A549 (cell line): ENCODE measurements around the gene USP17L15.
"Not testable (repeated sequence)": the region's sequence is repeated elsewhere in the genome, so short reads cannot be mapped to it uniquely, and the experiment has no call there.

Source experiments
- CHD4 ChIP-seq: fragments of 200-600 bp; sonication (generic); IDR thresholded peaks from 2 replicates; pipeline ENCODE4 v1.6.1; 2016; ENCODE audit warnings: antibody characterized with exemption, mild to moderate bottlenecking, borderline replicate concordance
- CTCF ChIP-seq: fragments of >200 bp; sonication (Bioruptor Twin); formaldehyde crosslinking; IDR thresholded peaks from 3 replicates; pipeline ENCODE4 v1.5.1; 2016
- ELK1 ChIP-seq: fragments of 150-350 bp; IDR thresholded peaks from 2 replicates; pipeline ENCODE4 v1.6.1; 2014; ENCODE audit warnings: low read depth, mild to moderate bottlenecking, low read length
- MAX ChIP-seq: IDR thresholded peaks from 2 replicates; pipeline ENCODE4 v1.6.1; 2012
- POLR2A ChIP-seq: IDR thresholded peaks from 2 replicates; pipeline ENCODE4 v1.6.1; 2012; ENCODE audit warnings: mild to moderate bottlenecking, low read length
- RCOR1 ChIP-seq: fragments of 150-350 bp; IDR thresholded peaks from 2 replicates; pipeline ENCODE4 v1.6.1; 2014; ENCODE audit warnings: antibody characterized with exemption, low read length, low read depth
- TP53 ChIP-seq: fragments of 250-450 bp; sonication (Bioruptor Pico); IDR thresholded peaks from 2 replicates; pipeline ENCODE4 v1.5.0; 2021; ENCODE audit warnings: mild to moderate bottlenecking, moderate library complexity
- USF2 ChIP-seq: fragments of 450-650 bp; IDR thresholded peaks from 2 replicates; pipeline ENCODE4 v1.6.1; 2014; ENCODE audit warnings: antibody characterized with exemption

GRCh38 chr4:9224596-9224995 lies 9.6 kb upstream of the USP17L15 start, which contains the start of gene USP17L13:
- TF ChIP-seq CTCF; USF2; TP53 (CRISPR knock-in tag); POLR2A; ELK1; MAX; RCOR1; CHD4: not testable (repeated sequence)
